ENCODE measurements around the gene FAM124A. TPM values are rescaled to one million over a fixed set of nuclear protein-coding genes. Genes with fewer than 3 reads are reported as not detected.

The FAM124A gene
- total RNA-seq, 4 donors from 2014 or later = 0.91 to 4.1 (median 2.8) TPM

- Histone ChIP-seq H3K4me3 (no peak overlapping the region), H3K36me3 (no peaks in the 10 kb centered on the region), H3K4me1 (no peaks in the 10 kb centered on the region), H3K27me3 (peaks cover 21% of the 10 kb centered on the region), H3K9me3 (no peaks in the 10 kb centered on the region), H3K27ac (no peak overlapping the region)
- DNase-seq (ENCODE audit: low spot score in 2 of 2) = no peak
- TF ChIP-seq POLR2AphosphoS5 (IDR thresholded peaks at IDR 0.05) (no peak), EP300 (IDR thresholded peaks at IDR 0.05) (no peak), POLR2A (IDR thresholded peaks at IDR 0.05) (no peak), CTCF (IDR thresholded peaks at IDR 0.05) (no peak)
- 88% methylated on average over 4 of the region's 4 CpGs for WGBS
These were observed 43.6 kb upstream of the FAM124A start for GRCh38 chr13:51178456-51179074.

GRCh38 chr13:51179432-51179971 lies 42.7 kb upstream of the FAM124A start:
- no peak overlapping the region for H3K27ac ChIP-seq
- no peak for TF ChIP-seq EP300 (IDR thresholded peaks at IDR 0.05)
- no peak for TF ChIP-seq POLR2AphosphoS5 (IDR thresholded peaks at IDR 0.05)
- TF ChIP-seq CTCF (IDR thresholded peaks at IDR 0.05) = no peak
- TF ChIP-seq POLR2A (IDR thresholded peaks at IDR 0.05) = no peak
- H3K36me3 ChIP-seq = no peaks in the 10 kb centered on the region
- no peaks in the 10 kb centered on the region for H3K4me1 ChIP-seq
- no peak for DNase-seq (ENCODE audit: low spot score in 2 of 2)
- no peak overlapping the region for H3K4me3 ChIP-seq
- peaks cover 21% of the 10 kb centered on the region for H3K27me3 ChIP-seq
- H3K9me3 ChIP-seq = no peaks in the 10 kb centered on the region
- 79% methylated on average over 5 of the region's 5 CpGs for WGBS

- no peaks in the 10 kb centered on the region for H3K4me1 ChIP-seq
- no peak for DNase-seq (ENCODE audit: low spot score in 2 of 2)
- peaks cover 17% of the 10 kb centered on the region for H3K27me3 ChIP-seq
- TF ChIP-seq POLR2A (IDR thresholded peaks at IDR 0.05) (no peak), POLR2AphosphoS5 (IDR thresholded peaks at IDR 0.05) (no peak), EP300 (IDR thresholded peaks at IDR 0.05) (no peak), CTCF (IDR thresholded peaks at IDR 0.05) (no peak)
- no peak overlapping the region for H3K4me3 ChIP-seq
- 43% methylated on average over 2 of the region's 2 CpGs for WGBS
- no peaks in the 10 kb centered on the region for H3K9me3 ChIP-seq
- H3K36me3 ChIP-seq = no peaks in the 10 kb centered on the region
- H3K27ac ChIP-seq = no peak overlapping the region
These were observed 41.2 kb upstream of the FAM124A start for GRCh38 chr13:51180853-51181511.

GRCh38 chr13:51181786-51182383 lies 40.3 kb upstream of the FAM124A start:
- Histone ChIP-seq H3K27ac (no peak overlapping the region), H3K27me3 (peaks cover 17% of the 10 kb centered on the region), H3K4me3 (no peak overlapping the region), H3K4me1 (no peaks in the 10 kb centered on the region), H3K36me3 (no peaks in the 10 kb centered on the region), H3K9me3 (no peaks in the 10 kb centered on the region)
- DNase-seq (ENCODE audit: low spot score in 2 of 2) = no peak
- no peak for TF ChIP-seq CTCF (IDR thresholded peaks at IDR 0.05)
- no peak for TF ChIP-seq EP300 (IDR thresholded peaks at IDR 0.05)
- TF ChIP-seq POLR2A (IDR thresholded peaks at IDR 0.05) = no peak
- no peak for TF ChIP-seq POLR2AphosphoS5 (IDR thresholded peaks at IDR 0.05)
- 59% methylated on average over 4 of the region's 4 CpGs for WGBS

GRCh38 chr13:51191743-51192142 lies 30.5 kb upstream of the FAM124A start:
- 89% methylated on average over 12 of the region's 12 CpGs for WGBS
- Histone ChIP-seq H3K9me3 (no peaks in the 10 kb centered on the region), H3K27ac (no peak overlapping the region), H3K4me3 (no peak overlapping the region), H3K36me3 (no peaks in the 10 kb centered on the region), H3K4me1 (no peaks in the 10 kb centered on the region), H3K27me3 (no peaks in the 10 kb centered on the region)
- DNase-seq (ENCODE audit: low spot score in 2 of 2) = no peak
- no peak for TF ChIP-seq CTCF (IDR thresholded peaks at IDR 0.05)
- no peak for TF ChIP-seq POLR2AphosphoS5 (IDR thresholded peaks at IDR 0.05)
- TF ChIP-seq EP300 (IDR thresholded peaks at IDR 0.05) = no peak
- TF ChIP-seq POLR2A (IDR thresholded peaks at IDR 0.05) = no peak
